ENCODE data around the gene LMNTD2. TPM values are rescaled to one million over a fixed set of nuclear protein-coding genes. Genes with fewer than 3 reads are reported as not detected.

Gene LMNTD2
- total RNA-seq, 1 donor from 2014 or later = 19.3 TPM

DNA sequence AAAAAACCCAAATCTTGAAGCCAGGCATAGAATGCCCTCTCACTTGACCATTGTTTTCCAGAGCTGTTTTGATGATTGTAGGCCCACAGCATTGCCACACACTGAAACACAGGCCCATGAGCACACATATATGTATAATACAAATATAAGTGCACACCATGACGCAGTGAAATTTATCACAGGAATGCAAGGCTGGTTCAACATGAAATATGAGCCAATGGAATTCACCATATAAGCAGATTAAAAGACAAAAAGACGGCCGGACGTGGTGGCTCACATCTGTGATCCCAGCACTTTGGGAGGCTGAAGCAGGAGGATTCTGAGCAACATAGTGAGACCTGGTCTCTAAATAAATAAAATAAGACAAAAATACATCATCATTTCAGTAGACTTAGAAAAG lies 44.1 kb downstream of the LMNTD2 start:
- H3K4me1 Mint-ChIP-seq (ENCODE audit: low read depth) = peaks cover 1% of the 10 kb centered on the region
- H3K4me3 Mint-ChIP-seq (ENCODE audit: low read depth) = no peak overlapping the region
- no peak overlapping the region for H3K27ac Mint-ChIP-seq
- H3K9me3 Mint-ChIP-seq (ENCODE audit: low read depth) = peaks cover 12% of the 10 kb centered on the region
- peaks cover 28% of the 10 kb centered on the region for H3K36me3 Mint-ChIP-seq (ENCODE audit: insufficient read depth)
- no peak for TF ChIP-seq CTCF (IDR thresholded peaks at IDR 0.05; ENCODE audit: unreplicated experiment)
- no peak for DNase-seq (ENCODE audit: low spot score, unreplicated experiment)
- no peaks in the 10 kb centered on the region for H3K27me3 Mint-ChIP-seq

DNA sequence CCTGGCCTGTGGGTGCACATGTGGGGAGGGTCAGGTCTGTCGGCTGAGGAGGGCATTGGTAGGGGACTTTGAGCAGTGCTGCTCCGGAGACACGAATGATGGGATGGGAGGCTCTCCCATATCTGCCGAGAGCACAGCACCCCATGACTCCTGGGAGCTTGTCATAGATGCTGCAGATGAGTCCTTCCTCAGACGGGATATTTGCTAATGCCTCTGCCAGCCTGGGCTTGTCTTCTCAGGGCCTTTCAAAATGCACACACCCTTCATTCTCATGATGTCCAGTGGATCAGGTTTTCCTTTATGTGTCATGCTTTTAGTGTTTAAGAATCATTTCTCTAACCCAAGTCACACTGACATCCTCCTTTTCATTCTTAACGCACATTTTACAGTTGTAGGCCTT lies 45.4 kb downstream of the LMNTD2 start:
- H3K27ac Mint-ChIP-seq = no peak overlapping the region
- H3K4me1 Mint-ChIP-seq (ENCODE audit: low read depth) = peaks cover 1% of the 10 kb centered on the region
- no peak for TF ChIP-seq CTCF (IDR thresholded peaks at IDR 0.05; ENCODE audit: unreplicated experiment)
- no peaks in the 10 kb centered on the region for H3K27me3 Mint-ChIP-seq
- H3K36me3 Mint-ChIP-seq (ENCODE audit: insufficient read depth) = peaks cover 23% of the 10 kb centered on the region
- no peak for DNase-seq (ENCODE audit: low spot score, unreplicated experiment)
- H3K4me3 Mint-ChIP-seq (ENCODE audit: low read depth) = no peak overlapping the region
- peaks cover 6% of the 10 kb centered on the region for H3K9me3 Mint-ChIP-seq (ENCODE audit: low read depth)

GRCh38 chr11:514606-515005 lies 45.9 kb downstream of the LMNTD2 start:
- H3K4me1 Mint-ChIP-seq (ENCODE audit: low read depth) = peaks cover 1% of the 10 kb centered on the region
- no peak for DNase-seq (ENCODE audit: low spot score, unreplicated experiment)
- peaks cover 6% of the 10 kb centered on the region for H3K9me3 Mint-ChIP-seq (ENCODE audit: low read depth)
- H3K4me3 Mint-ChIP-seq (ENCODE audit: low read depth) = no peak overlapping the region
- H3K36me3 Mint-ChIP-seq (ENCODE audit: insufficient read depth) = peaks cover 26% of the 10 kb centered on the region
- H3K27ac Mint-ChIP-seq = no peak overlapping the region
- TF ChIP-seq CTCF (IDR thresholded peaks at IDR 0.05; ENCODE audit: unreplicated experiment) = no peak
- H3K27me3 Mint-ChIP-seq = no peaks in the 10 kb centered on the region

DNA sequence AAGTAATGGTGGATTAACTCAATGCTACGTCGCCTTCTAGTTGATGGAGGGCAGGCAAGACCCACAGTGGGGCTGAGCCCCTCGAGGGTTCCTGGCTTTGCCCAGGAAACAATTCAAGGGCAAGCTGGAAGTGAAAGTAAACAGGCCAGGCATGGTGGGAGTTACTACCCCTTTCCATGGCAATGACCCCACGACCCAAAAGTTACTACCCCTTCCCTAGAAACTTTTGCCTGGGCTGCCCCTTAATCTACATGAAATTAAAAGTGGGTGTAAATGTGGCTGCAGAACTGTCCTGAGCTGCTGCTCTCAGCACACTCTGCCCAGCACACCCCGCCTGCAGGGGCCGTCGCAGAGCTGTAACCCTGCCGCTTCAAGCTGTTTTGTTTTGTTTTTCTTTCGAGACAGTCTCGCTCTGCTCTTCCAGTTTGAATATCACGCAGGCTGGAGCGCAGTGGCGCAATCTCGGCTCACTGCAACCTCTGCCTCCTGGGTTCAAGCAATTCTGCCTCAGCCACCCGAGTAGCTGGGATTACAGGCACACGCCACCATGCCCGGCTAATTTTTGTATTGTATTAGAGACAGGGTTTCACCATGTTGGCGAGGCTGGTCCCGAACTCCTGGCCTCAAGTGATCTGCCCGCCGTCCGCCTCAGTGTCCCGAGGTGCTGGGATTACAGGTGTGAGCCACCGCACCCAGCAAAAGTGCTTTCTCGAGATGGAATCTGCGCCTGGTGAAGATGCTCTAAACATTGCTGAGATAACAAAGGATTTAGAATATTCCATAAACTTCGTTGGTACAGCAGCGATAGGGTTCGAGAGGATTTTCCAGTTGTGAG lies 47.6 kb downstream of the LMNTD2 start:
- no peak for DNase-seq (ENCODE audit: low spot score, unreplicated experiment)
- Mint-ChIP-seq H3K27me3 (no peaks in the 10 kb centered on the region), H3K36me3 (ENCODE audit: insufficient read depth) (peaks cover 24% of the 10 kb centered on the region), H3K4me1 (ENCODE audit: low read depth) (peaks cover 1% of the 10 kb centered on the region), H3K27ac (peak overlapping the region; percentile 49), H3K9me3 (ENCODE audit: low read depth) (peaks cover 6% of the 10 kb centered on the region), H3K4me3 (ENCODE audit: low read depth) (no peak overlapping the region)
- no peak for TF ChIP-seq CTCF (IDR thresholded peaks at IDR 0.05; ENCODE audit: unreplicated experiment)

GRCh38 chr11:508956-509355 lies 51.6 kb downstream of the LMNTD2 start:
- peaks cover 4% of the 10 kb centered on the region for H3K4me1 Mint-ChIP-seq (ENCODE audit: low read depth)
- no peak for TF ChIP-seq CTCF (IDR thresholded peaks at IDR 0.05; ENCODE audit: unreplicated experiment)
- H3K36me3 Mint-ChIP-seq (ENCODE audit: insufficient read depth) = peaks cover 9% of the 10 kb centered on the region
- H3K27me3 Mint-ChIP-seq = no peaks in the 10 kb centered on the region
- H3K4me3 Mint-ChIP-seq (ENCODE audit: low read depth) = no peak overlapping the region
- no peak for DNase-seq (ENCODE audit: low spot score, unreplicated experiment)
- no peak overlapping the region for H3K27ac Mint-ChIP-seq
- H3K9me3 Mint-ChIP-seq (ENCODE audit: low read depth) = no peaks in the 10 kb centered on the region

All from progenitor cell of endocrine pancreas (in vitro differentiated cells).